ENCODE data around the gene F5. TPM values are rescaled to one million over a fixed set of nuclear protein-coding genes. Genes with fewer than 3 reads are reported as not detected.

Gene F5
- total RNA-seq, 1 experiment from 2014 or later: 0.37 TPM

GRCh38 chr1:169590932-169591331 is 4.7 kb upstream of the F5 start:
- ChIA-PET RAD21 (ENCODE audit: low non-redundant PET in 1 of 2, low total read pairs in 2 of 2, uncharacterized antibody in 2 of 2, unreplicated experiment in 2 of 2) (no interaction called here), CTCF (no interaction called here), POLR2A (no interaction called here)
- no peaks in the 10 kb centered on the region for H4K20me1 ChIP-seq (ENCODE audit: insufficient read depth)
- intact Hi-C loops (cut with micrococcal nuclease): no loop called here
- no TSS peak for BruUV-seq (replicated peaks)
- H3K36me3 ChIP-seq (ENCODE audit: control insufficient read depth in 1 of 2, insufficient read depth in 2 of 2, low read length in 2 of 2): no peaks in the 10 kb centered on the region
- H3K27ac ChIP-seq (ENCODE audit: low read depth, low read length): no peak overlapping the region
- no peak overlapping the region for H3K9ac ChIP-seq (ENCODE audit: low read length)
- H2AFZ ChIP-seq (ENCODE audit: low read depth, low read length, poor library complexity, severe bottlenecking): no peak overlapping the region
- DNase-seq (ENCODE audit: low read depth, low spot score) (no peak), ATAC-seq (no peak)
- H3K4me2 ChIP-seq (ENCODE audit: low read length): no peak overlapping the region
- no peaks in the 10 kb centered on the region for H3K9me2 ChIP-seq (ENCODE audit: insufficient read depth)
- TF ChIP-seq SIN3A (IDR thresholded peaks at IDR 0.05; ENCODE audit: low read depth): no peak
- TF ChIP-seq EGR1 (IDR thresholded peaks at IDR 0.05; ENCODE audit: low read depth): peak; percentile 43; the same call in 1 of the 2 replicates
- H3K9me3 ChIP-seq (ENCODE audit: control insufficient read depth in 1 of 2, insufficient read depth in 1 of 2, low read depth in 1 of 2, low read length in 2 of 2): no peaks in the 10 kb centered on the region
- no peak overlapping the region for H3K4me3 ChIP-seq (replicated peaks in 1 of 2; ENCODE audit: low read depth in 1 of 2, low read length in 2 of 2)
- peaks cover 2 to 10% of the 10 kb centered on the region in 2 experiments; a peak in 3 of 4 replicates for H3K4me1 ChIP-seq (ENCODE audit: control insufficient read depth in 1 of 2, insufficient read depth in 2 of 2, low read length in 2 of 2)
- H3K79me2 ChIP-seq (ENCODE audit: insufficient read depth, low read length): no peaks in the 10 kb centered on the region
- peaks cover 10% of the 10 kb centered on the region for H3K27me3 ChIP-seq (ENCODE audit: insufficient read depth, low read length)

- ATAC-seq: no peak
- CTCF ChIA-PET: no interaction called here
Measured at GRCh38 chr1:169588785-169589485, 2.7 kb upstream of the F5 start.

More at GRCh38 chr1:169588785-169589485, 2.7 kb upstream of the F5 start:
- H3K9me2 ChIP-seq (ENCODE audit: insufficient read depth): no peaks in the 10 kb centered on the region
- no peak for DNase-seq (ENCODE audit: low read depth, low spot score)
- TF ChIP-seq SP1 (IDR thresholded peaks at IDR 0.05; ENCODE audit: low read depth): no peak
- TF ChIP-seq RAD21 (IDR thresholded peaks at IDR 0.05; ENCODE audit: low read depth): peak; percentile 12; the same call in 1 of the 2 replicates
- H3K4me3 ChIP-seq (replicated peaks in 1 of 2; ENCODE audit: low read depth in 1 of 2, low read length in 2 of 2): no peak overlapping the region
- H3K4me1 ChIP-seq (ENCODE audit: control insufficient read depth in 1 of 2, insufficient read depth in 2 of 2, low read length in 2 of 2): peaks cover 2 to 12% of the 10 kb centered on the region in 2 experiments; a peak in 3 of 4 replicates
- H3K9ac ChIP-seq (ENCODE audit: low read length): no peak overlapping the region
- H3K9me3 ChIP-seq (ENCODE audit: control insufficient read depth in 1 of 2, insufficient read depth in 1 of 2, low read depth in 1 of 2, low read length in 2 of 2): no peaks in the 10 kb centered on the region
- no peaks in the 10 kb centered on the region for H4K20me1 ChIP-seq (ENCODE audit: insufficient read depth)
- intact Hi-C loops (cut with micrococcal nuclease): loop anchor here (5.0 kb wide), 1 partner anchor 218 kb away; no protein-coding TSS in a partner anchor
- BruUV-seq (replicated peaks): no TSS peak
- 0 out of 2 replicates have a peak, but pooled peaks cover 3% of the 10 kb centered on the region for H3K27me3 ChIP-seq (ENCODE audit: insufficient read depth, low read length)
- ChIA-PET RAD21 (ENCODE audit: low non-redundant PET in 1 of 2, low total read pairs in 2 of 2, uncharacterized antibody in 2 of 2, unreplicated experiment in 2 of 2) (no interaction called here), POLR2A (no interaction called here)
- H2AFZ ChIP-seq (ENCODE audit: low read depth, low read length, poor library complexity, severe bottlenecking): no peak overlapping the region
- H3K4me2 ChIP-seq (ENCODE audit: low read length): no peak overlapping the region
- no peaks in the 10 kb centered on the region for H3K36me3 ChIP-seq (ENCODE audit: control insufficient read depth in 1 of 2, insufficient read depth in 2 of 2, low read length in 2 of 2)
- H3K27ac ChIP-seq (ENCODE audit: low read depth, low read length): no peak overlapping the region
- H3K79me2 ChIP-seq (ENCODE audit: insufficient read depth, low read length): no peaks in the 10 kb centered on the region
